ENCODE results near the gene FPGS.

DNA sequence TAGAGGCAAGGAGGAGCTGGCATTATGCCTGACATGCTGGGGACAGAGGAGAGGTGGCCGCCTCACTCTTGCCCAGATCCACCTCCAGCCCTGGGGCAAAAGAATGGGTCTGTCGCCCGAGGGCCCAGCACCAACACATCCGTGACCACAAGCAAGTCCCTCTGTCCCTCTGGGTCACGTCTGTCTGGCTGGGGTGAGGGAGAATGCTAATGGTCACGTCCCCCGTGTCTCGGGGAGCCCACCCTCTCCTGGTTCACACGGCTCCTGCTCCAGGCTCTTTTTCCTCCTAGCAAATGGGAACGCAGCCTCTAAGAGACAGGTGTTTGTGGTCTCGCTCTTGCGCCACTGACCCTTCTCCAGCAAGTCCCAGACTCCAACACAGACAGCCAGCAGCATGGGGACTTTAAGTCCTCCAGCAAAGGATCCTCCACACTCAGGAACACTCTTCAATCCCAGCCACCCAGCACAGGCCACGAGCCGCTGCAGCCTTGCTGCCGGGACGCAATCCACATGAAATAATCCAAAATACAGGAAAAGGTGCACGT lies 47.7 kb downstream of the FPGS start:
- TF ChIP-seq, protein P1, sequence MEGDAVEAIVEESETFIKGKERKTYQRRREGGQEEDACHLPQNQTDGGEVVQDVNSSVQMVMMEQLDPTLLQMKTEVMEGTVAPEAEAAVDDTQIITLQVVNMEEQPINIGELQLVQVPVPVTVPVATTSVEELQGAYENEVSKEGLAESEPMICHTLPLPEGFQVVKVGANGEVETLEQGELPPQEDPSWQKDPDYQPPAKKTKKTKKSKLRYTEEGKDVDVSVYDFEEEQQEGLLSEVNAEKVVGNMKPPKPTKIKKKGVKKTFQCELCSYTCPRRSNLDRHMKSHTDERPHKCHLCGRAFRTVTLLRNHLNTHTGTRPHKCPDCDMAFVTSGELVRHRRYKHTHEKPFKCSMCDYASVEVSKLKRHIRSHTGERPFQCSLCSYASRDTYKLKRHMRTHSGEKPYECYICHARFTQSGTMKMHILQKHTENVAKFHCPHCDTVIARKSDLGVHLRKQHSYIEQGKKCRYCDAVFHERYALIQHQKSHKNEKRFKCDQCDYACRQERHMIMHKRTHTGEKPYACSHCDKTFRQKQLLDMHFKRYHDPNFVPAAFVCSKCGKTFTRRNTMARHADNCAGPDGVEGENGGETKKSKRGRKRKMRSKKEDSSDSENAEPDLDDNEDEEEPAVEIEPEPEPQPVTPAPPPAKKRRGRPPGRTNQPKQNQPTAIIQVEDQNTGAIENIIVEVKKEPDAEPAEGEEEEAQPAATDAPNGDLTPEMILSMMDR (IDR thresholded peaks at IDR 0.05): no peak
- TF ChIP-seq POLR2AphosphoS5 (IDR thresholded peaks at IDR 0.05; ENCODE audit: low read depth, low read length) (no peak), SMC3 (IDR thresholded peaks at IDR 0.05; ENCODE audit: low read depth, low read length) (no peak), FOSL2 (IDR thresholded peaks at IDR 0.05; ENCODE audit: borderline replicate concordance, low read depth) (no peak), EP300 (IDR thresholded peaks at IDR 0.05; ENCODE audit: borderline replicate concordance in 1 of 2, low read depth in 1 of 2, low read length in 1 of 2) (no peak), ELF1 (IDR thresholded peaks at IDR 0.05) (no peak), SIN3A (IDR thresholded peaks at IDR 0.05; ENCODE audit: borderline replicate concordance, low read depth, low read length) (no peak), EZH2phosphoT487 (IDR thresholded peaks at IDR 0.05; ENCODE audit: borderline replicate concordance, low read depth) (no peak), MAX (IDR thresholded peaks at IDR 0.05; ENCODE audit: low read depth) (no peak), GABPA (IDR thresholded peaks at IDR 0.05; ENCODE audit: low read depth) (no peak), ZBTB33 (IDR thresholded peaks at IDR 0.05; ENCODE audit: borderline replicate concordance, low read depth) (no peak), USF2 (IDR thresholded peaks at IDR 0.05; ENCODE audit: borderline replicate concordance, low read depth, low read length) (no peak)
